Lung (tissue), 12 donors: ENCODE results near the gene KIAA0232. TPM values are rescaled to one million over a fixed set of nuclear protein-coding genes. Genes with fewer than 3 reads are reported as not detected.

Experiments used
- ATAC-seq: fragments of 200-7000 bp; cut with Tn5 transposase; one replicate; pipeline ENCODE4 v1.9.1; 2020; ENCODE audit warnings: moderate number of reproducible peaks; ENCODE audit not compliant: insufficient read depth, low FRiP score
- DNase-seq, 3 donors: peaks; one replicate each; pipeline ENCODE4 v3.0.0-alpha.2; 2013 to 2017
- H3K27ac ChIP-seq, 2 donors: one replicate each; pipeline ENCODE4 v1.5.1; 2013; ENCODE audit warnings: mild to moderate bottlenecking in 2 of 2, moderate library complexity in 2 of 2, control low read depth in 1 of 2, inconsistent platforms in 1 of 2, low read depth in 1 of 2, low read length in 1 of 2
- H3K27me3 ChIP-seq, 3 donors: one replicate each; pipeline ENCODE4 v1.5.1; 2013; ENCODE audit warnings: low read length in 2 of 3; ENCODE audit not compliant: control insufficient read depth in 3 of 3, insufficient read depth in 3 of 3
- H3K36me3 ChIP-seq, 4 donors: one replicate each; pipeline ENCODE4 v1.5.1; 2013; ENCODE audit warnings: low read length in 4 of 4, mild to moderate bottlenecking in 1 of 4, moderate library complexity in 1 of 4; ENCODE audit not compliant: control insufficient read depth in 4 of 4, insufficient read depth in 4 of 4
- H3K4me1 ChIP-seq, 5 donors: one replicate each; pipeline ENCODE4 v1.5.1; 2013; ENCODE audit warnings: low read length in 5 of 5, mild to moderate bottlenecking in 2 of 5, moderate library complexity in 1 of 5; ENCODE audit not compliant: control insufficient read depth in 5 of 5, insufficient read depth in 5 of 5
- H3K4me3 ChIP-seq: one replicate; pipeline ENCODE4 v1.5.1; 2013; ENCODE audit warnings: mild to moderate bottlenecking, control low read depth, moderate library complexity
- H3K9ac ChIP-seq, 2 donors: one replicate each; pipeline ENCODE4 v1.5.1; 2013; ENCODE audit warnings: low read length in 2 of 2, control low read depth in 1 of 2; ENCODE audit not compliant: insufficient read depth in 1 of 2
- H3K9me3 ChIP-seq, 4 donors: one replicate each; pipeline ENCODE4 v1.5.1; 2013; ENCODE audit warnings: low read length in 3 of 4, mild to moderate bottlenecking in 1 of 4, moderate library complexity in 1 of 4; ENCODE audit not compliant: control insufficient read depth in 4 of 4, insufficient read depth in 3 of 4
- WGBS, 2 donors: extraction: QIAGEN DNeasy Blood & Tissue Kit; methylation state at CpG; one replicate each; pipeline ENCODE4 v1.1.7; 2013; 5-methylcytosine and 5-hydroxymethylcytosine counted together
- polyA plus RNA-seq, 2 donors: library from polyadenylated mRNA; stranded (reverse); fragments of 200-250 nt; gene quantifications; one replicate each; pipeline ENCODE4 v1.2.1, GENCODE V29; 2013
- total RNA-seq, 2 donors: library from RNA; depleted of rRNA in 1 of 2; stranded (reverse); fragments of >200 nt in 1 of 2; gene quantifications; one replicate each; pipeline ENCODE4 v1.2.1, GENCODE V29; 2014 to 2021
- TF ChIP-seq, protein P1 (sequence below): IDR thresholded peaks from 2 replicates; pipeline ENCODE4 v1.5.1; 2012; ENCODE audit warnings: mild to moderate bottlenecking; ENCODE audit errors: control extremely low read depth, extremely low read depth
- donor health status: control.
- donor health status: control.
- donor health status: Bipolar disorder and iron deficiency.
- donor health status: healthy.
- donor health status: DM: yes; HTN: yes; CAD: no.

Gene KIAA0232
- total and polyA plus RNA-seq, 4 donors = 6.8 to 34.6 (median 18.7) TPM

DNA sequence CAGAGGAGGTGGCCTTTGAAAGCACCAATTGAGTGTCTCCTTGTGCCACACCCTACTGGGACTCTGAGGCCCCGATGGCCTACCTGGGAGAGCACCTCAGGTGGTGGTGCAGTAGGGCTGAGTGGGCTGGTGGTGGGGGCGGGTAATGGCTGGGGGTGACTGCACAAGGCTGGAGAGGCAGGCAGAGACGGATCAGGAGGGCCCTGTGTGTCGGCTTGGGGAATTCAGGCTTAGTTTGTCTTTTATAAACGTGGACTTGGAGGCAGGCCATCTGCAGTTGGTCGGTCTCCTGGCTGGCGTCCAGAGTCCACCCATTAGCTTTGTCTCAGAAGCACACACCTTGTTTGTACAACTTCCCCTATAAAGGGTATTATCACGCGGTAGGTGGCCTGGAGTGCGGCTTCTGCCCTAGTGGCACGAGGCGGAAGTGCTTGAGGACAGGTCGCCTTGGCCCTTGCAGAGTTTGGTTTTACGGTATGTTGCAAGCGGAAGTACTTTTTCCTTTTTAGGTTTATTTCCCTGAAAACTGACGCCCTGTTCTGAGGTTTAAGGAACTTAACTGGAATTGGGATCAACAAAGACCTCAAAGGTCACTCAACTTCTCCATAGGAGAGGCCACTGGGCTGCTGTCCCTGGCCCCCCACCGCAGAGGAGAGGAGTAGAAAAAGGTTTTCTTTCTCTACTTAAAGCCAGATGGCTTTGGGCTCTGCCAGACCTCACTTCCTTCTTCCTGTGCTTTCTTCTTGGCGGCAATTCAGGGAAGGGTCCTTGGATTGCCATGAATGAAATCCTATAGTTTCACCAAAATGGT, 135.1 kb downstream of the KIAA0232 start:
- Histone ChIP-seq H3K4me1 (peaks cover 0 to 25% (median 18%) of the 10 kb centered on the region in 5 donors), H3K27me3 (no peaks in the 10 kb centered on the region), H3K9me3 (peaks cover 0 to 2% (median 0%) of the 10 kb centered on the region in 4 donors), H3K9ac (no peak overlapping the region), H3K27ac (peak overlapping the region in 1 of 2 donors; percentile 89), H3K36me3 (no peaks in the 10 kb centered on the region), H3K4me3 (no peak overlapping the region)
- peak; percentile 77 for ATAC-seq
- TF ChIP-seq, protein P1, sequence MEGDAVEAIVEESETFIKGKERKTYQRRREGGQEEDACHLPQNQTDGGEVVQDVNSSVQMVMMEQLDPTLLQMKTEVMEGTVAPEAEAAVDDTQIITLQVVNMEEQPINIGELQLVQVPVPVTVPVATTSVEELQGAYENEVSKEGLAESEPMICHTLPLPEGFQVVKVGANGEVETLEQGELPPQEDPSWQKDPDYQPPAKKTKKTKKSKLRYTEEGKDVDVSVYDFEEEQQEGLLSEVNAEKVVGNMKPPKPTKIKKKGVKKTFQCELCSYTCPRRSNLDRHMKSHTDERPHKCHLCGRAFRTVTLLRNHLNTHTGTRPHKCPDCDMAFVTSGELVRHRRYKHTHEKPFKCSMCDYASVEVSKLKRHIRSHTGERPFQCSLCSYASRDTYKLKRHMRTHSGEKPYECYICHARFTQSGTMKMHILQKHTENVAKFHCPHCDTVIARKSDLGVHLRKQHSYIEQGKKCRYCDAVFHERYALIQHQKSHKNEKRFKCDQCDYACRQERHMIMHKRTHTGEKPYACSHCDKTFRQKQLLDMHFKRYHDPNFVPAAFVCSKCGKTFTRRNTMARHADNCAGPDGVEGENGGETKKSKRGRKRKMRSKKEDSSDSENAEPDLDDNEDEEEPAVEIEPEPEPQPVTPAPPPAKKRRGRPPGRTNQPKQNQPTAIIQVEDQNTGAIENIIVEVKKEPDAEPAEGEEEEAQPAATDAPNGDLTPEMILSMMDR = no peak
- DNase-seq = peak; percentile 76 to 86 (median 85)
- WGBS, 2 donors = 17 to 30% methylated on average over 18 of the region's 18 CpGs

DNA sequence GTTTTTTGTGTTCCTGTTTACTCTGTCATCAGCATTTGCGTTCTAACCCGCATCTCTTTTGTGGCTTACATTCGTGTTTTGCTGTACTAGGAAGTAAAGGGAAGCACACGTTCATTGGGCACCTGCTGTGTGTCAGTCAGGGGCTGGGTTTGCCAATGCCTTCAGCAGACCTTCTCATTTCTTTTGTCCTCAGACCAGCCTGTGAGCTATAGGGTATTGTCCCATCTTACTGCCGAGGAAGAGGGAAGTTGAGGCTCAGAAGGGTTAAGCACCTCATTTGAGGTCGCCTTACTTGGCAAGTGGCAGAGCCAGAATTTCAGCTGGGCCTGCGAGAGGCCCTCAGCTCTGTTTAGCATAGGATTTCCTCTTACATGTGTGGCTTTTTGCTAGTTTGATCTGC, 135.8 kb downstream of the KIAA0232 start:
- DNase-seq (peak in 1 of 3 donors; percentile 53), ATAC-seq (no peak)
- H3K27ac ChIP-seq = peak overlapping the region in 1 of 2 donors; percentile 89
- 8 to 11% methylated on average over 7 of the region's 7 CpGs for WGBS, 2 donors
- peaks cover 0 to 1% (median under 1%) of the 10 kb centered on the region in 4 donors for H3K36me3 ChIP-seq
- H3K9ac ChIP-seq = no peak overlapping the region
- peaks cover 0 to 2% (median 0%) of the 10 kb centered on the region in 4 donors for H3K9me3 ChIP-seq
- no peak overlapping the region for H3K4me3 ChIP-seq
- H3K4me1 ChIP-seq = peaks cover 0 to 25% (median 18%) of the 10 kb centered on the region in 5 donors
- TF ChIP-seq, protein P1 = no peak
- H3K27me3 ChIP-seq = no peaks in the 10 kb centered on the region

DNA sequence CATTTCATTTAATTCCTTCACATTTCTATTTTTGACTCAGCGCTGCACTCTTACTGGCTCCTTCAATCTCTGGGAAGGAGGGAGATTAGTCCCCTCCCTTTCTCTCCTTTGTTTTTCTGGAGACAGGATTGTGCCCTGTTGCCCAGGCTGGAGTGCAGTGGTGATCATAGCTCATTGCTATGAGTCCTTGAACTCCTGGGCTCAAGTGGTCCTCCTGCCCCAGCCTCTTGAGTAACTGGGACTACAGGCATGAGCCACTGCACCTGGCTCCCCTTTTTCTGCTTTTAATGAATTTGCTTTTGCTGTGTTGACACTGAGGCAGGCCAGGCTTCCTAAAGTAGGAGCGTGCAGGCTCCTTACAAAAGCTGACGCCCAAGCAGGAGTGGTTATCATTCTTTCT, 137.6 kb downstream of the KIAA0232 start:
- ATAC-seq (peak; percentile 56), DNase-seq (peak in 2 of 3 donors; percentile 69 to 73)
- Histone ChIP-seq H3K4me1 (peaks cover 0 to 25% (median 18%) of the 10 kb centered on the region in 5 donors), H3K36me3 (peaks cover 0 to 16% (median 6%) of the 10 kb centered on the region in 4 donors), H3K27ac (peak overlapping the region in 1 of 2 donors; percentile 35), H3K4me3 (no peak overlapping the region), H3K9me3 (peaks cover 0 to 2% (median 0%) of the 10 kb centered on the region in 4 donors), H3K27me3 (no peaks in the 10 kb centered on the region), H3K9ac (no peak overlapping the region)
- TF ChIP-seq, protein P1 = no peak
- WGBS, 2 donors = 54 to 58% methylated on average over 3 of the region's 3 CpGs
